Cardiac muscle cell (in vitro differentiated cells and primary cell): ENCODE measurements around the gene TMTC2. TPM values are rescaled to one million over a fixed set of nuclear protein-coding genes. Genes with fewer than 3 reads are reported as not detected.

Source experiments
- DNase-seq, 2 donors: peaks; one replicate each; pipeline versions ENCODE4 v3.0.0 to v3.0.0-alpha.2; 2010 to 2017; ENCODE audit warnings: low read depth in 1 of 2, low spot score in 1 of 2
- H3K27ac ChIP-seq: fragments of 200-600 bp; sonication (generic); 2 replicates; pipeline ENCODE4 v1.5.1; 2016
- H3K27me3 ChIP-seq: fragments of 200-600 bp; sonication (generic); 2 replicates; pipeline ENCODE4 v1.6.0; 2016; ENCODE audit warnings: control low read depth
- H3K36me3 ChIP-seq: fragments of 200-600 bp; sonication (generic); 2 replicates; pipeline ENCODE4 v1.5.1; 2016; ENCODE audit warnings: control low read depth
- H3K4me1 ChIP-seq: fragments of 200-600 bp; sonication (generic); 2 replicates; pipeline ENCODE4 v1.8.1; 2017; ENCODE audit warnings: low read depth, mild to moderate bottlenecking, mixed run types
- H3K4me3 ChIP-seq: fragments of 200-600 bp; sonication (generic); 2 replicates; pipeline ENCODE4 v1.5.1; 2016; ENCODE audit warnings: mild to moderate bottlenecking
- H3K9me3 ChIP-seq: fragments of 200-600 bp; sonication (generic); 2 replicates; pipeline ENCODE4 v1.5.1; 2017; ENCODE audit warnings: low read depth, mild to moderate bottlenecking, control low read depth
- polyA plus RNA-seq: library from polyadenylated mRNA; unstranded; fragments of >200 nt; fragmentation: Nextera tagmentation; extraction: Ambion mirVana; gene quantifications from 2 replicates; pipeline ENCODE4 v1.2.1, GENCODE V29; 2016
- total RNA-seq: library from RNA; depleted of rRNA; stranded (reverse); fragments of >200 nt; gene quantifications from 2 replicates; pipeline ENCODE4 v1.2.3, GENCODE V29; 2016
- TF ChIP-seq, protein P1 (sequence below): IDR thresholded peaks from 2 replicates; pipeline ENCODE4 v1.5.1; 2012; ENCODE audit warnings: low read depth, mild to moderate bottlenecking, low read length

TMTC2 gene
- total and polyA plus RNA-seq, 2 experiments from 2014 or later, result 0.89 to 10.8 TPM

GRCh38 chr12:82942991-82943401 is 256.3 kb downstream of the TMTC2 start:
- TF ChIP-seq, protein P1, sequence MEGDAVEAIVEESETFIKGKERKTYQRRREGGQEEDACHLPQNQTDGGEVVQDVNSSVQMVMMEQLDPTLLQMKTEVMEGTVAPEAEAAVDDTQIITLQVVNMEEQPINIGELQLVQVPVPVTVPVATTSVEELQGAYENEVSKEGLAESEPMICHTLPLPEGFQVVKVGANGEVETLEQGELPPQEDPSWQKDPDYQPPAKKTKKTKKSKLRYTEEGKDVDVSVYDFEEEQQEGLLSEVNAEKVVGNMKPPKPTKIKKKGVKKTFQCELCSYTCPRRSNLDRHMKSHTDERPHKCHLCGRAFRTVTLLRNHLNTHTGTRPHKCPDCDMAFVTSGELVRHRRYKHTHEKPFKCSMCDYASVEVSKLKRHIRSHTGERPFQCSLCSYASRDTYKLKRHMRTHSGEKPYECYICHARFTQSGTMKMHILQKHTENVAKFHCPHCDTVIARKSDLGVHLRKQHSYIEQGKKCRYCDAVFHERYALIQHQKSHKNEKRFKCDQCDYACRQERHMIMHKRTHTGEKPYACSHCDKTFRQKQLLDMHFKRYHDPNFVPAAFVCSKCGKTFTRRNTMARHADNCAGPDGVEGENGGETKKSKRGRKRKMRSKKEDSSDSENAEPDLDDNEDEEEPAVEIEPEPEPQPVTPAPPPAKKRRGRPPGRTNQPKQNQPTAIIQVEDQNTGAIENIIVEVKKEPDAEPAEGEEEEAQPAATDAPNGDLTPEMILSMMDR, result no peak
- no peaks in the 10 kb centered on the region for H3K9me3 ChIP-seq
- no peak overlapping the region for H3K27ac ChIP-seq
- no peak overlapping the region for H3K4me3 ChIP-seq
- DNase-seq, result peak in 1 of 2 donors; percentile 12
- H3K4me1 ChIP-seq, result no peaks in the 10 kb centered on the region
- no peaks in the 10 kb centered on the region for H3K27me3 ChIP-seq
- H3K36me3 ChIP-seq, result no peaks in the 10 kb centered on the region

GRCh38 chr12:82948491-82948890 is 261.8 kb downstream of the TMTC2 start:
- TF ChIP-seq, protein P1, result no peak
- Histone ChIP-seq H3K9me3 (no peaks in the 10 kb centered on the region), H3K27me3 (no peaks in the 10 kb centered on the region), H3K36me3 (no peaks in the 10 kb centered on the region), H3K4me1 (no peaks in the 10 kb centered on the region), H3K4me3 (no peak overlapping the region), H3K27ac (no peak overlapping the region)
- no peak for DNase-seq

DNA sequence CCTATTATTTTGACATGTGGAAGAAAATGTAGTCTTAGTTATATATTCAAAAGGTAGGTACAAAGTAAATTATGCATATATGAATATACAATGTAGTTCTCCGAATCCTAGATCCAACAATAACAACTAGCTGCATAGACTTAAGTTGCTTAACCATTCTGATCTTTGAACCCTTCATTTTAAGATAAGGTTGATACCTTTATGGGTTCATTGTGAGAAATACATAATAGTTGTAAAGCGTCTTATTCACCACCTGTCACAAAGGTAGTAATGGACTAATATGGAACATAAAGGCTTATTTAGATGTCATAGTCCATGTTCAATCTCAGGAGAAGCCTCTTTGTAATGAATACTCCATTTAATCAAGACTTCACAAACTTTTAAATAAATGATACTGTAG is 263.6 kb downstream of the TMTC2 start:
- no peaks in the 10 kb centered on the region for H3K27me3 ChIP-seq
- no peak for DNase-seq
- H3K4me3 ChIP-seq, result no peak overlapping the region
- H3K36me3 ChIP-seq, result no peaks in the 10 kb centered on the region
- no peak overlapping the region for H3K27ac ChIP-seq
- H3K9me3 ChIP-seq, result no peaks in the 10 kb centered on the region
- H3K4me1 ChIP-seq, result no peaks in the 10 kb centered on the region
- TF ChIP-seq, protein P1, result no peak

DNA sequence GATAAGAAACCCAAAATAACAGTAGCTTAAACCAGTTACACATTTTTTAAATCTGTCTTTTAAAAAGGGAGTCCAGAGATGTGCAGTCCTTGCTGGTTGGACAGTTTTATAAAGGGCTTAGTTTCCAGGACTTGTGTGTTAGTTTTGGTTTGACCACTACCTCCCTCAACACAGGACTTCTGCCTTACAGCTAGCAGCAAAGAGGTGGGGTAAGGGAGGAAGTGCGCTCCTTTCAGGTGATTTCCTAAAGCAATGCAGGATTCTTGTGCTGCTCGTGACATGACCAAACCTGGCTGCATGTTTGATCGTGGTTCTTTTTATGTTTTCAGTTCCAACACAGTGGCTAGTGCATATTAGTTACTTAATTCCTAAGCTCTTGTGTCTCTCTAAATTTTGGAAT is 266.2 kb downstream of the TMTC2 start:
- H3K9me3 ChIP-seq, result no peaks in the 10 kb centered on the region
- no peak overlapping the region for H3K4me3 ChIP-seq
- TF ChIP-seq, protein P1, result no peak
- H3K27me3 ChIP-seq, result no peaks in the 10 kb centered on the region
- DNase-seq, result no peak
- H3K27ac ChIP-seq, result no peak overlapping the region
- H3K36me3 ChIP-seq, result no peaks in the 10 kb centered on the region
- no peaks in the 10 kb centered on the region for H3K4me1 ChIP-seq

GRCh38 chr12:82953397-82953796 is 266.7 kb downstream of the TMTC2 start:
- Histone ChIP-seq H3K4me3 (no peak overlapping the region), H3K27ac (no peak overlapping the region), H3K9me3 (no peaks in the 10 kb centered on the region), H3K4me1 (no peaks in the 10 kb centered on the region), H3K36me3 (no peaks in the 10 kb centered on the region), H3K27me3 (no peaks in the 10 kb centered on the region)
- TF ChIP-seq, protein P1, result no peak
- DNase-seq, result no peak

- TF ChIP-seq, protein P1, result no peak
- Histone ChIP-seq H3K27ac (no peak overlapping the region), H3K36me3 (no peaks in the 10 kb centered on the region), H3K4me3 (no peak overlapping the region), H3K9me3 (no peaks in the 10 kb centered on the region), H3K4me1 (no peaks in the 10 kb centered on the region), H3K27me3 (no peaks in the 10 kb centered on the region)
- DNase-seq, result no peak
These were observed 267.4 kb downstream of the TMTC2 start for GRCh38 chr12:82954064-82954463.
